Mononuclear cell (primary cell): ENCODE measurements around the gene CSNK1D. TPM values are rescaled to one million over a fixed set of nuclear protein-coding genes. Genes with fewer than 3 reads are reported as not detected.

Experiments
- total RNA-seq: library from RNA; depleted of rRNA; stranded (reverse); fragments of >200 nt; gene quantifications from one replicate; pipeline ENCODE4 v1.2.3, GENCODE V29; 2012

CSNK1D gene
- total RNA-seq, 1 donor = 89.3 TPM

Other genes with a start within 250 kb of the CSNK1D start
- gene RAC3, start 242.0 kb downstream of the CSNK1D start, total RNA-seq = 0.63 TPM
- 25.2 TPM for gene DCXR, start 236.0 kb downstream of the CSNK1D start, total RNA-seq
- gene RFNG, start 221.9 kb downstream of the CSNK1D start, total RNA-seq = 13.7 TPM
- gene GPS1, start 221.8 kb downstream of the CSNK1D start, total RNA-seq = 47.4 TPM
- 73.6 TPM for gene DUS1L, start 207.9 kb downstream of the CSNK1D start, total RNA-seq
- gene FASN, start 175.5 kb downstream of the CSNK1D start, total RNA-seq = 21.8 TPM
- gene CCDC57, start 60.9 kb downstream of the CSNK1D start, total RNA-seq = 36.6 TPM
- 105 TPM for gene SLC16A3, start 44.7 kb downstream of the CSNK1D start, total RNA-seq
- 48.5 TPM for gene CD7, start 43.9 kb upstream of the CSNK1D start, total RNA-seq
- gene SECTM1, start 60.1 kb upstream of the CSNK1D start, total RNA-seq = 49.5 TPM
- gene TEX19, start 85.5 kb upstream of the CSNK1D start, total RNA-seq = not detected
- not detected for gene UTS2R, start 98.1 kb upstream of the CSNK1D start, total RNA-seq
- gene HEXD, start 144.6 kb upstream of the CSNK1D start, total RNA-seq = 16.0 TPM
- 11.9 TPM for gene OGFOD3, start 144.9 kb upstream of the CSNK1D start, total RNA-seq
- gene CYBC1, start 177.1 kb upstream of the CSNK1D start, total RNA-seq = 32.4 TPM
- gene NARF, start 185.0 kb upstream of the CSNK1D start, total RNA-seq = 48.7 TPM
- gene FOXK2, start 246.0 kb upstream of the CSNK1D start, total RNA-seq = 16.1 TPM